GM23338 (cell line): ENCODE results near the gene CHAC1.

ENCODE experiments used
- CREB1 ChIP-seq: fragments of 250-450 bp; sonication (Bioruptor Pico); IDR thresholded peaks from 2 replicates; pipeline ENCODE4 v1.5.0; 2020; ENCODE audit warnings: low read depth, mild to moderate bottlenecking, moderate library complexity
- EZH2 ChIP-seq: fragments of 200-600 bp; sonication (generic); IDR thresholded peaks from one replicate; pipeline ENCODE4 v1.8.0; 2017; ENCODE audit warnings: antibody characterized with exemption, mild to moderate bottlenecking, low read depth; ENCODE audit not compliant: unreplicated experiment
- EZH2phosphoT487 ChIP-seq: fragments of 200-600 bp; sonication (generic); IDR thresholded peaks from one replicate; pipeline ENCODE4 v1.8.1; 2018; ENCODE audit warnings: antibody characterized with exemption; ENCODE audit not compliant: unreplicated experiment
- JUNB ChIP-seq: IDR thresholded peaks from one replicate; pipeline ENCODE4 v1.6.1; 2016; ENCODE audit warnings: antibody characterized with exemption; ENCODE audit not compliant: unreplicated experiment
- NANOG ChIP-seq: IDR thresholded peaks from 2 replicates; pipeline ENCODE4 v1.6.1; 2016; ENCODE audit warnings: antibody characterized with exemption, borderline replicate concordance
- POLR2AphosphoS5 ChIP-seq: IDR thresholded peaks from 2 replicates; pipeline ENCODE4 v1.6.1; 2016; ENCODE audit warnings: antibody characterized with exemption, low read depth
- STAT1 ChIP-seq: IDR thresholded peaks from one replicate; pipeline ENCODE4 v1.6.1; 2016; ENCODE audit warnings: antibody characterized with exemption; ENCODE audit not compliant: unreplicated experiment
- ZNF114 ChIP-seq: fragments of 250-450 bp; sonication (Bioruptor Pico); IDR thresholded peaks from 2 replicates; pipeline ENCODE4 v1.5.0; 2020; ENCODE audit warnings: mild to moderate bottlenecking, moderate library complexity
- ZNF331 ChIP-seq: fragments of 250-450 bp; sonication (Bioruptor Pico); IDR thresholded peaks from 2 replicates; pipeline ENCODE4 v1.5.0; 2020; ENCODE audit warnings: low read depth, mild to moderate bottlenecking, moderate library complexity
- TF ChIP-seq, protein P1 (sequence below), 2 experiments: fragments of 200-600 bp in 1 of 2; sonication (generic) in 1 of 2; conservative IDR thresholded peaks; 2 replicates each; pipeline versions ENCODE4 v1.5.1 to v1.6.1; 2016 to 2017; ENCODE audit warnings: antibody characterized with exemption in 2 of 2, low read depth in 2 of 2, mild to moderate bottlenecking in 2 of 2, moderate library complexity in 1 of 2
- TF ChIP-seq, protein P2 (sequence below): IDR thresholded peaks from one replicate; pipeline ENCODE4 v1.6.1; 2018; ENCODE audit warnings: antibody characterized with exemption; ENCODE audit not compliant: unreplicated experiment
- TF ChIP-seq, protein P3 (sequence below): IDR thresholded peaks from 2 replicates; pipeline ENCODE4 v1.6.1; 2016; ENCODE audit warnings: antibody characterized with exemption
- TF ChIP-seq, protein P4 (sequence below): fragments of 250-450 bp; sonication (Bioruptor Pico); IDR thresholded peaks from 2 replicates; pipeline ENCODE4 v1.5.0; 2020; ENCODE audit warnings: mild to moderate bottlenecking, moderate library complexity

DNA sequence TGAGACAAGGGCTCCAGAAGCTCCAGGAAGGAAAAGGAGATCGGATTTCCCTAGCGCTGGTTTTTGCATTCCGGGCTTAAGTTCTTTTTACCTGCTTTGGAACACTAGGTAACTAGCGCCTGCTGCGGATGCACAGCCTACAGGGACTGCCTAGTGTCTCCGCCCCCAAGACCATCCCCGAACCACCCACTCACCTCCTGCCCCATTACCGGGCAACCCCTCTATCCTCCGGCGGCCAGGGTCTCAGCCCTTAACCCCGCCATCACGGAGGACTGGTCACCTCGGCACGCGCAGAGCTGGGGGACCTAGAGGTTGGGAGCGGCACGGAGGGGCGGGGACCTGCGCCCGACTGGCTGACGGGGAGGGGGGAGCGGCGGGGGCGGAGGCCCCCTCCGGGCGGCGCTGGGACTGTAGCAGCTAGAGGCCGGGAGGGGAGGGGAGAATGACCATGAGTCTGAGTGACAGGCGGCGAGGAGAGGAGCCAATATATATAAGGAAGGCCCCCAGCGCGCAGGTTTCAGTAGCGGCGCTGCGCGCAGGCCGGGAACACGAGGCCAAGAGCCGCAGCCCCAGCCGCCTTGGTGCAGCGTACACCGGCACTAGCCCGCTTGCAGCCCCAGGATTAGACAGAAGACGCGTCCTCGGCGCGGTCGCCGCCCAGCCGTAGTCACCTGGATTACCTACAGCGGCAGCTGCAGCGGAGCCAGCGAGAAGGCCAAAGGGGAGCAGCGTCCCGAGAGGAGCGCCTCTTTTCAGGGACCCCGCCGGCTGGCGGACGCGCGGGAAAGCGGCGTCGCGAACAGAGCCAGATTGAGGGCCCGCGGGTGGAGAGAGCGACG is 24.2 kb upstream of the CHAC1 start, which contains the start of gene DLL4:
- TF ChIP-seq, protein P1, sequence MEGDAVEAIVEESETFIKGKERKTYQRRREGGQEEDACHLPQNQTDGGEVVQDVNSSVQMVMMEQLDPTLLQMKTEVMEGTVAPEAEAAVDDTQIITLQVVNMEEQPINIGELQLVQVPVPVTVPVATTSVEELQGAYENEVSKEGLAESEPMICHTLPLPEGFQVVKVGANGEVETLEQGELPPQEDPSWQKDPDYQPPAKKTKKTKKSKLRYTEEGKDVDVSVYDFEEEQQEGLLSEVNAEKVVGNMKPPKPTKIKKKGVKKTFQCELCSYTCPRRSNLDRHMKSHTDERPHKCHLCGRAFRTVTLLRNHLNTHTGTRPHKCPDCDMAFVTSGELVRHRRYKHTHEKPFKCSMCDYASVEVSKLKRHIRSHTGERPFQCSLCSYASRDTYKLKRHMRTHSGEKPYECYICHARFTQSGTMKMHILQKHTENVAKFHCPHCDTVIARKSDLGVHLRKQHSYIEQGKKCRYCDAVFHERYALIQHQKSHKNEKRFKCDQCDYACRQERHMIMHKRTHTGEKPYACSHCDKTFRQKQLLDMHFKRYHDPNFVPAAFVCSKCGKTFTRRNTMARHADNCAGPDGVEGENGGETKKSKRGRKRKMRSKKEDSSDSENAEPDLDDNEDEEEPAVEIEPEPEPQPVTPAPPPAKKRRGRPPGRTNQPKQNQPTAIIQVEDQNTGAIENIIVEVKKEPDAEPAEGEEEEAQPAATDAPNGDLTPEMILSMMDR (conservative IDR thresholded peaks at IDR 0.05; ENCODE audit: low read depth in 2 of 2) = no peak
- TF ChIP-seq EZH2 (peak; percentile 52), CREB1 (CRISPR knock-in tag) (no peak), POLR2AphosphoS5 (peak; percentile 67), EZH2phosphoT487 (peak; percentile 54), JUNB (no peak), ZNF114 (CRISPR knock-in tag) (no peak), ZNF331 (no peak), STAT1 (no peak), NANOG (no peak)
- TF ChIP-seq, protein P2, sequence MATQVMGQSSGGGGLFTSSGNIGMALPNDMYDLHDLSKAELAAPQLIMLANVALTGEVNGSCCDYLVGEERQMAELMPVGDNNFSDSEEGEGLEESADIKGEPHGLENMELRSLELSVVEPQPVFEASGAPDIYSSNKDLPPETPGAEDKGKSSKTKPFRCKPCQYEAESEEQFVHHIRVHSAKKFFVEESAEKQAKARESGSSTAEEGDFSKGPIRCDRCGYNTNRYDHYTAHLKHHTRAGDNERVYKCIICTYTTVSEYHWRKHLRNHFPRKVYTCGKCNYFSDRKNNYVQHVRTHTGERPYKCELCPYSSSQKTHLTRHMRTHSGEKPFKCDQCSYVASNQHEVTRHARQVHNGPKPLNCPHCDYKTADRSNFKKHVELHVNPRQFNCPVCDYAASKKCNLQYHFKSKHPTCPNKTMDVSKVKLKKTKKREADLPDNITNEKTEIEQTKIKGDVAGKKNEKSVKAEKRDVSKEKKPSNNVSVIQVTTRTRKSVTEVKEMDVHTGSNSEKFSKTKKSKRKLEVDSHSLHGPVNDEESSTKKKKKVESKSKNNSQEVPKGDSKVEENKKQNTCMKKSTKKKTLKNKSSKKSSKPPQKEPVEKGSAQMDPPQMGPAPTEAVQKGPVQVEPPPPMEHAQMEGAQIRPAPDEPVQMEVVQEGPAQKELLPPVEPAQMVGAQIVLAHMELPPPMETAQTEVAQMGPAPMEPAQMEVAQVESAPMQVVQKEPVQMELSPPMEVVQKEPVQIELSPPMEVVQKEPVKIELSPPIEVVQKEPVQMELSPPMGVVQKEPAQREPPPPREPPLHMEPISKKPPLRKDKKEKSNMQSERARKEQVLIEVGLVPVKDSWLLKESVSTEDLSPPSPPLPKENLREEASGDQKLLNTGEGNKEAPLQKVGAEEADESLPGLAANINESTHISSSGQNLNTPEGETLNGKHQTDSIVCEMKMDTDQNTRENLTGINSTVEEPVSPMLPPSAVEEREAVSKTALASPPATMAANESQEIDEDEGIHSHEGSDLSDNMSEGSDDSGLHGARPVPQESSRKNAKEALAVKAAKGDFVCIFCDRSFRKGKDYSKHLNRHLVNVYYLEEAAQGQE = no peak
- TF ChIP-seq, protein P3, sequence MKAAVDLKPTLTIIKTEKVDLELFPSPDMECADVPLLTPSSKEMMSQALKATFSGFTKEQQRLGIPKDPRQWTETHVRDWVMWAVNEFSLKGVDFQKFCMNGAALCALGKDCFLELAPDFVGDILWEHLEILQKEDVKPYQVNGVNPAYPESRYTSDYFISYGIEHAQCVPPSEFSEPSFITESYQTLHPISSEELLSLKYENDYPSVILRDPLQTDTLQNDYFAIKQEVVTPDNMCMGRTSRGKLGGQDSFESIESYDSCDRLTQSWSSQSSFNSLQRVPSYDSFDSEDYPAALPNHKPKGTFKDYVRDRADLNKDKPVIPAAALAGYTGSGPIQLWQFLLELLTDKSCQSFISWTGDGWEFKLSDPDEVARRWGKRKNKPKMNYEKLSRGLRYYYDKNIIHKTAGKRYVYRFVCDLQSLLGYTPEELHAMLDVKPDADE = no peak
- TF ChIP-seq, protein P4, sequence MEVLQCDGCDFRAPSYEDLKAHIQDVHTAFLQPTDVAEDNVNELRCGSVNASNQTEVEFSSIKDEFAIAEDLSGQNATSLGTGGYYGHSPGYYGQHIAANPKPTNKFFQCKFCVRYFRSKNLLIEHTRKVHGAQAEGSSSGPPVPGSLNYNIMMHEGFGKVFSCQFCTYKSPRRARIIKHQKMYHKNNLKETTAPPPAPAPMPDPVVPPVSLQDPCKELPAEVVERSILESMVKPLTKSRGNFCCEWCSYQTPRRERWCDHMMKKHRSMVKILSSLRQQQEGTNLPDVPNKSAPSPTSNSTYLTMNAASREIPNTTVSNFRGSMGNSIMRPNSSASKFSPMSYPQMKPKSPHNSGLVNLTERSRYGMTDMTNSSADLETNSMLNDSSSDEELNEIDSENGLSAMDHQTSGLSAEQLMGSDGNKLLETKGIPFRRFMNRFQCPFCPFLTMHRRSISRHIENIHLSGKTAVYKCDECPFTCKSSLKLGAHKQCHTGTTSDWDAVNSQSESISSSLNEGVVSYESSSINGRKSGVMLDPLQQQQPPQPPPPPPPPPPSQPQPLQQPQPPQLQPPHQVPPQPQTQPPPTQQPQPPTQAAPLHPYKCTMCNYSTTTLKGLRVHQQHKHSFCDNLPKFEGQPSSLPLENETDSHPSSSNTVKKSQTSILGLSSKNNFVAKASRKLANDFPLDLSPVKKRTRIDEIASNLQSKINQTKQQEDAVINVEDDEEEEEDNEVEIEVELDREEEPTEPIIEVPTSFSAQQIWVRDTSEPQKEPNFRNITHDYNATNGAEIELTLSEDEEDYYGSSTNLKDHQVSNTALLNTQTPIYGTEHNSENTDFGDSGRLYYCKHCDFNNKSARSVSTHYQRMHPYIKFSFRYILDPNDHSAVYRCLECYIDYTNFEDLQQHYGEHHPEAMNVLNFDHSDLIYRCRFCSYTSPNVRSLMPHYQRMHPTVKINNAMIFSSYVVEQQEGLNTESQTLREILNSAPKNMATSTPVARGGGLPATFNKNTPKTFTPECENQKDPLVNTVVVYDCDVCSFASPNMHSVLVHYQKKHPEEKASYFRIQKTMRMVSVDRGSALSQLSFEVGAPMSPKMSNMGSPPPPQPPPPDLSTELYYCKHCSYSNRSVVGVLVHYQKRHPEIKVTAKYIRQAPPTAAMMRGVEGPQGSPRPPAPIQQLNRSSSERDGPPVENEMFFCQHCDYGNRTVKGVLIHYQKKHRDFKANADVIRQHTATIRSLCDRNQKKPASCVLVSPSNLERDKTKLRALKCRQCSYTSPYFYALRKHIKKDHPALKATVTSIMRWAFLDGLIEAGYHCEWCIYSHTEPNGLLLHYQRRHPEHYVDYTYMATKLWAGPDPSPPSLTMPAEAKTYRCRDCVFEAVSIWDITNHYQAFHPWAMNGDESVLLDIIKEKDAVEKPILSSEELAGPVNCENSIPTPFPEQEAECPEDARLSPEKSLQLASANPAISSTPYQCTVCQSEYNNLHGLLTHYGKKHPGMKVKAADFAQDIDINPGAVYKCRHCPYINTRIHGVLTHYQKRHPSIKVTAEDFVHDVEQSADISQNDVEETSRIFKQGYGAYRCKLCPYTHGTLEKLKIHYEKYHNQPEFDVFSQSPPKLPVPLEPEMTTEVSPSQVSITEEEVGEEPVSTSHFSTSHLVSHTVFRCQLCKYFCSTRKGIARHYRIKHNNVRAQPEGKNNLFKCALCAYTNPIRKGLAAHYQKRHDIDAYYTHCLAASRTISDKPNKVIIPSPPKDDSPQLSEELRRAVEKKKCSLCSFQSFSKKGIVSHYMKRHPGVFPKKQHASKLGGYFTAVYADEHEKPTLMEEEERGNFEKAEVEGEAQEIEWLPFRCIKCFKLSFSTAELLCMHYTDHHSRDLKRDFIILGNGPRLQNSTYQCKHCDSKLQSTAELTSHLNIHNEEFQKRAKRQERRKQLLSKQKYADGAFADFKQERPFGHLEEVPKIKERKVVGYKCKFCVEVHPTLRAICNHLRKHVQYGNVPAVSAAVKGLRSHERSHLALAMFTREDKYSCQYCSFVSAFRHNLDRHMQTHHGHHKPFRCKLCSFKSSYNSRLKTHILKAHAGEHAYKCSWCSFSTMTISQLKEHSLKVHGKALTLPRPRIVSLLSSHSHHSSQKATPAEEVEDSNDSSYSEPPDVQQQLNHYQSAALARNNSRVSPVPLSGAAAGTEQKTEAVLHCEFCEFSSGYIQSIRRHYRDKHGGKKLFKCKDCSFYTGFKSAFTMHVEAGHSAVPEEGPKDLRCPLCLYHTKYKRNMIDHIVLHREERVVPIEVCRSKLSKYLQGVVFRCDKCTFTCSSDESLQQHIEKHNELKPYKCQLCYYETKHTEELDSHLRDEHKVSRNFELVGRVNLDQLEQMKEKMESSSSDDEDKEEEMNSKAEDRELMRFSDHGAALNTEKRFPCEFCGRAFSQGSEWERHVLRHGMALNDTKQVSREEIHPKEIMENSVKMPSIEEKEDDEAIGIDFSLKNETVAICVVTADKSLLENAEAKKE (CRISPR knock-in tag) = no peak
